ENCODE results near the gene MAGI2.

DNA sequence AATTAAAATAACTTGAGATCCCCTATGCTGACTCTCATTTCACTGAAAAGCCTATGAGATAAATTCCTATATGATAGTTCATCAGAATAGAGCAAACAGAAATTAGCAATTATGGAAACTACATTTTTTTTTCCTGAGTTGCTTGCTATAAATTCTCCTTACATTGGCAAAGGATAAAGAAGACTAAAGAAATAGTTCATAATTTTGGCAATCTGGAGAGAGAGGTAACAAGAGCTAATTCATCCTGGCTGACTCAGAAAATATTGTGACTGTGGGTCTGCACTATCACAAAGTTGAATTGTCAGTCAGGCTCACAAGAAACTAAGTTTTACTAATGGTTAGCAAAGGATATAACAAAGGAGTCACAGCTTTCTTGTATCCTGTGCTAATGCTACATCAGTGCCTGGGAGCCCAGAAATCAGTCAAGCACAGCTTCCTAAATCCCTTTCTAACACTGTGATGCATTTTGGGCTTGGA lies 483.0 kb downstream of the MAGI2 start:
- TF ChIP-seq, protein P1, sequence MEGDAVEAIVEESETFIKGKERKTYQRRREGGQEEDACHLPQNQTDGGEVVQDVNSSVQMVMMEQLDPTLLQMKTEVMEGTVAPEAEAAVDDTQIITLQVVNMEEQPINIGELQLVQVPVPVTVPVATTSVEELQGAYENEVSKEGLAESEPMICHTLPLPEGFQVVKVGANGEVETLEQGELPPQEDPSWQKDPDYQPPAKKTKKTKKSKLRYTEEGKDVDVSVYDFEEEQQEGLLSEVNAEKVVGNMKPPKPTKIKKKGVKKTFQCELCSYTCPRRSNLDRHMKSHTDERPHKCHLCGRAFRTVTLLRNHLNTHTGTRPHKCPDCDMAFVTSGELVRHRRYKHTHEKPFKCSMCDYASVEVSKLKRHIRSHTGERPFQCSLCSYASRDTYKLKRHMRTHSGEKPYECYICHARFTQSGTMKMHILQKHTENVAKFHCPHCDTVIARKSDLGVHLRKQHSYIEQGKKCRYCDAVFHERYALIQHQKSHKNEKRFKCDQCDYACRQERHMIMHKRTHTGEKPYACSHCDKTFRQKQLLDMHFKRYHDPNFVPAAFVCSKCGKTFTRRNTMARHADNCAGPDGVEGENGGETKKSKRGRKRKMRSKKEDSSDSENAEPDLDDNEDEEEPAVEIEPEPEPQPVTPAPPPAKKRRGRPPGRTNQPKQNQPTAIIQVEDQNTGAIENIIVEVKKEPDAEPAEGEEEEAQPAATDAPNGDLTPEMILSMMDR (IDR thresholded peaks at IDR 0.05; ENCODE audit: low read depth, low read length, poor library complexity, severe bottlenecking): no peak
- TF ChIP-seq EZH2phosphoT487 (IDR thresholded peaks at IDR 0.05; ENCODE audit: borderline replicate concordance, low read length): no peak
